Loucy (cell line): ENCODE data around the gene FLOT1.

Experiments
- CTCF ChIP-seq: fragments of 200-600 bp; sonication (generic); conservative IDR thresholded peaks from 2 replicates; pipeline ENCODE4 v1.5.1; 2014; ENCODE audit warnings: mild to moderate bottlenecking, antibody characterized with exemption, low read length
- EZH2phosphoT487 ChIP-seq: fragments of 200-600 bp; IDR thresholded peaks from 2 replicates; pipeline ENCODE4 v1.6.1; 2018; ENCODE audit warnings: antibody characterized with exemption, mild to moderate bottlenecking, moderate library complexity, borderline replicate concordance

DNA sequence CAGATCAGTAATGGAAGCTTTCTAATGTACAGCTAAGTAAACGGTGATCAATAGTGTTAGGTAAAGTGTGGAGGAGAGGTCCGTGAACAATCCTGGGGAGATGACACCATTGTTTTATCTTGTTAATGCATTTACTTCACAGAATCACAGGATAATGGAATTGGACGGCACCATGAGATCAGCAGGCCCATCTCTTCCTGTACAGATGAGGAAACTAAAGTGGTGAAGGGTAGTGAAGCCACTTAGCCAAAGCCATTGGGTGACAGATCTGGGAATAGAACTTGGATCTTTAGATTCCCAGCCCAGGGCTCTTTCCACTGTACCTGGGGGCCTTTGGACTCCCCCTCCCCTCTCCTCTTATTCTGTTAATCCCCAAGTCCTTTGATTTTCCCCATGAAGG lies 28.1 kb upstream of the FLOT1 start:
- no peak for TF ChIP-seq CTCF
- no peak for TF ChIP-seq EZH2phosphoT487
